Peyer's patch (tissue), 4 donors: ENCODE results near the gene TENT5A. TPM values are rescaled to one million over a fixed set of nuclear protein-coding genes. Genes with fewer than 3 reads are reported as not detected.

Source experiments
- DNase-seq, 3 donors: peaks; one replicate each; pipeline ENCODE4 v3.0.0-alpha.2; 2017 to 2019
- H3K27ac ChIP-seq, 4 donors: fragments of 200-600 bp; sonication (generic); one replicate each; pipeline ENCODE4 v1.5.1; 2016 to 2019
- H3K27me3 ChIP-seq, 2 donors: fragments of 200-600 bp; sonication (generic); one replicate each; pipeline ENCODE4 v1.5.1; 2019
- H3K36me3 ChIP-seq, 3 donors: fragments of 200-600 bp; sonication (generic); one replicate each; pipeline ENCODE4 v1.5.1; 2016 to 2019
- H3K4me1 ChIP-seq, 4 donors: fragments of 200-600 bp; sonication (generic); one replicate each; pipeline ENCODE4 v1.5.1; 2016 to 2019
- H3K4me3 ChIP-seq, 4 donors: fragments of 200-600 bp; sonication (generic); 1 replicate in 3 of 4; 2 replicates in 1 of 4; pipeline ENCODE4 v1.5.1; 2016 to 2019; ENCODE audit warnings: mild to moderate bottlenecking in 1 of 4
- H3K9me3 ChIP-seq, 4 donors: fragments of 200-600 bp; sonication (generic); one replicate each; pipeline ENCODE4 v1.5.1; 2016 to 2019; ENCODE audit warnings: mild to moderate bottlenecking in 1 of 4
- CTCF ChIP-seq, 6 experiments: fragments of 450-650 bp in 4 of 6; fragments of 200-600 bp in 2 of 6; sonication (generic) in 1 of 6; IDR thresholded peaks; one replicate each; pipeline ENCODE4 v1.5.1; 2017 to 2019; ENCODE audit warnings: antibody characterized with exemption in 6 of 6, mild to moderate bottlenecking in 3 of 6, moderate library complexity in 1 of 6
- POLR2A ChIP-seq, 2 donors: fragments of 450-650 bp; IDR thresholded peaks; one replicate each; pipeline ENCODE4 v1.5.1; 2017; ENCODE audit warnings: antibody characterized with exemption in 2 of 2, mild to moderate bottlenecking in 2 of 2, moderate library complexity in 2 of 2
- total RNA-seq, 4 donors: library from RNA; depleted of rRNA; stranded (reverse); fragments of >200 nt; gene quantifications; one replicate each; pipeline ENCODE4 v1.1.0, GENCODE V29; 2016

Gene TENT5A
- total RNA-seq = 10 to 100 TPM; 35.4 to 73.4 (median 58.6) TPM

DNA sequence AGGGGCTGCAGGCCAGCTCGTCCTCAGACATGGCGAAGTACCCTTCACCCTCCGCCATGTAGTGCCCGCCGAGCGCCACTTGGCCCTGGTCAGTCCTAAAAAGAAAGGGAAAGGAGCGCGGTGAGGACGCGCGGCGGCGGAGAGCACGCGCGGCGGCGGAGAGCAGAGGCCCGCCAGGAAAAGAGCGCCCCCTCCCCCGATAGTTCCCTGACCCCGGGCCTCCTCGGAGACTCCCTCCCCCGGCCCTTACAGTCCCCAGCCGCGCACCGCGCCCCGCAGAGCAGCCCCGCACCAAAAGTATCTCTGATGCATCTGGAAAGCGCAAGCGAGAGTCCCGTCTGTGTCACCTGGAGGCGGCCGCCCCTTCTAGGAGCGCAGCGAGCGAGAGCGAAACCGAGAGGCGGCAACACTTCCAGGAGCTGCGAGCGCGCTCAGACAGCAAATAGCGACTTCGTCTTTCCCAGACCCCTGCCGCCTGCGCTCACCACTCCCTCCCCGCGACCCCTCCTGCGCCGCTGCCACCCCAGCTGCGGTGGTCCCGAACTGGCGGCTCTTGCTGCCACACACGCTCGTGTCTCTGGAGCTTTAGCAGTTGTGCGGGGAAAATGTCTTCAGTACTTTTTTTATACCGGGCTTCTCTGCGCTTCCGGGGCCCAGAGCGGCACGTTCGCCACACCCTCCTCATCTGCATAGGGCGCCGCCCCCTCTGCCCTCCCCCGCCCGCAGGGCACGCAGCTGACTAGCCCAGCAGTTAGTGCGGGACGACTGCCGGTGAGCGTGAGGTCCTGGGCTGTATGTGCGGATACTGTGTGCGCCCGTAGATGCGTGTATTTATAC is at the start of gene TENT5A:
TSS of gene TENT5A (minus strand) at position 598 of the 837 bp plus-strand sequence. CDS start at position 58, 540 bp downstream.
- H3K27me3 ChIP-seq = no peaks in the 10 kb centered on the region
- peaks cover 0 to 17% (median 0%) of the 10 kb centered on the region in 4 donors for H3K4me1 ChIP-seq

DNA sequence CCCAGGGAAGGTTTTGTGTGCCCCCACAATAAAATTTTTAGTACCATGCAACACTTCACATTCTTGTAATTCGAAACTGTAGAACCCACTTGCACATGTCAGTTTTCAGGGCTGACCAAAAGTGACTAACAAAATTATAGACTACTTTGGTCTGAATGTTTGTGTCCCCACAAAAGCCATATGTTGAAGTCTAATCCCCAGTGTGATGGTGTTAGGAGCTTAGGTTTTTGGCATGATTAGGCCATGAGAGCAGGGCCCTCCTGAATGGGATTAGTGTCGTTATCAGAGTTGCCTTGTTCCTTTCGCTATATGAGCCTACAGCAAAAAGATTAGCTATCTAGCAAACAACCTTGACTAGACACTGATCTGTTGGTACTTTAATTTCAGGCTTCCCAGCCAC is 49.0 kb upstream of the TENT5A start:
- no peaks in the 10 kb centered on the region for H3K27me3 ChIP-seq
- H3K9me3 ChIP-seq = no peaks in the 10 kb centered on the region
- no peak overlapping the region for H3K27ac ChIP-seq
- H3K4me1 ChIP-seq = no peaks in the 10 kb centered on the region
- no peak for DNase-seq
- no peaks in the 10 kb centered on the region for H3K36me3 ChIP-seq
- TF ChIP-seq POLR2A (IDR thresholded peaks at IDR 0.05) = no peak
- no peak for TF ChIP-seq CTCF (IDR thresholded peaks at IDR 0.05)
- no peak overlapping the region for H3K4me3 ChIP-seq

More for the DNA sequence above, at the start of gene TENT5A:
- Histone ChIP-seq H3K9me3 (no peaks in the 10 kb centered on the region), H3K27ac (peak within 1 kb of the TSS; percentile 87 to 99 (median 94)), H3K4me3 (peak within 1 kb of the TSS; percentile 64 to 92 (median 70)), H3K36me3 (peaks cover 0 to 20% (median 0%) of the 10 kb centered on the region in 3 donors)
- peak; percentile 89 to 96 (median 96) for DNase-seq
- TF ChIP-seq POLR2A (IDR thresholded peaks at IDR 0.05) (peak; percentile 87 to 92), CTCF (IDR thresholded peaks at IDR 0.05) (peak in 2 of 6 experiments; percentile 13 to 16)

- no peak for DNase-seq
- TF ChIP-seq POLR2A (IDR thresholded peaks at IDR 0.05) (no peak), CTCF (IDR thresholded peaks at IDR 0.05) (no peak)
- no peak overlapping the region for H3K27ac ChIP-seq
- H3K4me1 ChIP-seq = no peaks in the 10 kb centered on the region
- no peaks in the 10 kb centered on the region for H3K36me3 ChIP-seq
- no peak overlapping the region for H3K4me3 ChIP-seq
- H3K27me3 ChIP-seq = no peaks in the 10 kb centered on the region
- H3K9me3 ChIP-seq = no peaks in the 10 kb centered on the region
Observed at GRCh38 chr6:81800666-81801065, 48.2 kb upstream of the TENT5A start.

GRCh38 chr6:81799323-81799722 is 46.8 kb upstream of the TENT5A start:
- Histone ChIP-seq H3K9me3 (no peaks in the 10 kb centered on the region), H3K36me3 (no peaks in the 10 kb centered on the region), H3K4me1 (no peaks in the 10 kb centered on the region), H3K27ac (no peak overlapping the region), H3K27me3 (no peaks in the 10 kb centered on the region), H3K4me3 (no peak overlapping the region)
- no peak for DNase-seq
- TF ChIP-seq CTCF (IDR thresholded peaks at IDR 0.05) (no peak), POLR2A (IDR thresholded peaks at IDR 0.05) (no peak)

- Histone ChIP-seq H3K27ac (no peak overlapping the region), H3K9me3 (no peaks in the 10 kb centered on the region), H3K36me3 (no peaks in the 10 kb centered on the region), H3K4me1 (no peaks in the 10 kb centered on the region), H3K27me3 (no peaks in the 10 kb centered on the region), H3K4me3 (no peak overlapping the region)
- TF ChIP-seq CTCF (IDR thresholded peaks at IDR 0.05) (no peak), POLR2A (IDR thresholded peaks at IDR 0.05) (no peak)
- DNase-seq = no peak
Observed at GRCh38 chr6:81797591-81797990, 45.1 kb upstream of the TENT5A start.
